Upper lobe of left lung (tissue), 4 donors: Measurements from ENCODE around the gene NPHP1.

Experiments
- CTCF ChIP-seq, 6 experiments: fragments of 450-650 bp in 4 of 6; fragments of 200-600 bp in 2 of 6; sonication (generic) in 2 of 6; IDR thresholded peaks; one replicate each; pipeline ENCODE4 v1.5.1; 2016 to 2019; ENCODE audit warnings: antibody characterized with exemption in 6 of 6
- EP300 ChIP-seq, 4 donors: sonication (generic); formaldehyde crosslinking; IDR thresholded peaks; one replicate each; pipeline ENCODE4 v1.5.1; 2017; ENCODE audit warnings: antibody characterized with exemption in 4 of 4, control low read depth in 2 of 4
- POLR2A ChIP-seq, 4 donors: fragments of 450-650 bp; IDR thresholded peaks; one replicate each; pipeline ENCODE4 v1.5.1; 2016 to 2017; ENCODE audit warnings: antibody characterized with exemption in 4 of 4, mild to moderate bottlenecking in 2 of 4
- POLR2AphosphoS5 ChIP-seq, 2 donors: sonication (generic); formaldehyde crosslinking; IDR thresholded peaks; one replicate each; pipeline ENCODE4 v1.5.1; 2017; ENCODE audit warnings: antibody characterized with exemption in 2 of 2

- TF ChIP-seq POLR2A (IDR thresholded peaks at IDR 0.05) (no peak), CTCF (IDR thresholded peaks at IDR 0.05) (no peak), EP300 (IDR thresholded peaks at IDR 0.05) (no peak), POLR2AphosphoS5 (IDR thresholded peaks at IDR 0.05) (no peak)
These were observed 58.4 kb downstream of the NPHP1 start for GRCh38 chr2:110146183-110146944.
